Left cardiac atrium (tissue), 4 donors: ENCODE measurements around the gene LYPLAL1. TPM values are rescaled to one million over a fixed set of nuclear protein-coding genes. Genes with fewer than 3 reads are reported as not detected.

Experiments
- ATAC-seq, 2 donors: fragments of 200-7000 bp; cut with Tn5 transposase; one replicate each; pipeline ENCODE4 v1.9.1; 2020; ENCODE audit warnings: mild to moderate bottlenecking in 2 of 2, moderate library complexity in 2 of 2
- DNase-seq: peaks from one replicate; pipeline ENCODE4 v3.0.0-alpha.2; 2020
- intact Hi-C, 2 donors: fragments of 100-400 bp; cut with DNase I; formaldehyde crosslinking; loops; one replicate each; pipeline versions ENCODE4 v1.14.1 to v1.15.1; 2022 to 2023
- total RNA-seq, 2 donors: library from RNA; stranded (reverse); fragmentation: NEBNext Ultra II Directional; extraction: Animal tissue kit (Norgen Biotek cat#: 25700); gene quantifications; one replicate each; pipeline ENCODE4 v1.2.1, GENCODE V29; 2021
- donor health status: DM: no; HTN: yes; CAD: no.
- donor health status: DM: no; HTN: yes; CAD: no; lungs with severe emphysema.
- donor health status: DM: yes; HTN: yes; CAD: no.
- donor health status: Dilated cardiomyopathy.

The LYPLAL1 gene
- total RNA-seq, 2 donors from 2014 or later, result 53.1 to 57.9 TPM

- ATAC-seq, result no peak
- DNase-seq, result no peak
- intact Hi-C loops, result no loop called here
These were observed 84.1 kb downstream of the LYPLAL1 start for GRCh38 chr1:219257751-219258150.

- intact Hi-C loops, result no loop called here
- ATAC-seq, result no peak
- no peak for DNase-seq
These were observed 87.8 kb downstream of the LYPLAL1 start for GRCh38 chr1:219261454-219261853.
